OCI-LY3 (cell line): Measurements from ENCODE around the gene HTT.

Source experiments
- H2AFZ ChIP-seq: fragments of 200-600, 300-600 bp; shearing (Covaris generic); 2 replicates; pipeline ENCODE4 v1.6.0; 2014; ENCODE audit warnings: antibody characterized with exemption, low read depth, low read length
- H3K27ac ChIP-seq: fragments of 200-600, 300-600 bp; sonication (generic); 2 replicates; pipeline ENCODE4 v1.5.1; 2014; ENCODE audit warnings: mild to moderate bottlenecking, low read length, moderate library complexity, mixed read lengths
- H3K27me3 ChIP-seq: fragments of 200-600, 300-600 bp; sonication (generic); 2 replicates; pipeline ENCODE4 v1.6.1; 2014; ENCODE audit warnings: low read depth, low read length, mixed read lengths
- H3K36me3 ChIP-seq: fragments of 200-600, 300-600 bp; sonication (generic); replicated peaks from 2 replicates; pipeline ENCODE3; 2014; ENCODE audit warnings: low read depth, low read length, mixed read lengths
- H3K4me1 ChIP-seq: fragments of 300-600, 200-600 bp; sonication (generic); 2 replicates; pipeline ENCODE4 v1.6.1; 2014; ENCODE audit warnings: low read length, mixed read lengths
- H3K4me2 ChIP-seq: fragments of 200-600, 300-600 bp; sonication (generic); 2 replicates; pipeline ENCODE4 v1.6.1; 2014; ENCODE audit warnings: low read length, mixed read lengths
- H3K4me3 ChIP-seq: fragments of 300-600, 200-600 bp; sonication (generic); 2 replicates; pipeline ENCODE4 v1.5.1; 2014; ENCODE audit warnings: antibody characterized with exemption, mild to moderate bottlenecking, low read length, moderate library complexity
- H3K79me2 ChIP-seq: fragments of 300-600, 200-600 bp; shearing (Covaris generic); 2 replicates; pipeline ENCODE4 v1.6.1; 2014; ENCODE audit warnings: mild to moderate bottlenecking, low read length, mixed read lengths
- H3K9ac ChIP-seq: fragments of 300-600, 200-600 bp; shearing (Covaris generic); 2 replicates; pipeline ENCODE4 v1.6.0; 2014; ENCODE audit warnings: mild to moderate bottlenecking, low read length, moderate library complexity
- H3K9me3 ChIP-seq: fragments of 200-600, 300-600 bp; shearing (Covaris generic); 2 replicates; pipeline ENCODE4 v1.6.1; 2014; ENCODE audit warnings: low read length, mixed read lengths; ENCODE audit not compliant: insufficient read depth
- H4K20me1 ChIP-seq: fragments of 200-600, 300-600 bp; sonication (generic); 2 replicates; pipeline ENCODE4 v1.6.1; 2016; ENCODE audit warnings: low read length, mixed read lengths; ENCODE audit not compliant: insufficient read depth
- EZH2phosphoT487 ChIP-seq: fragments of 200-600 bp; shearing (Covaris generic); IDR thresholded peaks from 2 replicates; pipeline ENCODE4 v1.6.1; 2018; ENCODE audit warnings: antibody characterized with exemption, mixed run types, low read depth
- TF ChIP-seq, protein P1 (sequence below): fragments of 200-600, 300-600 bp; sonication (generic); IDR thresholded peaks from 2 replicates; pipeline ENCODE4 v1.5.1; 2014; ENCODE audit warnings: antibody characterized with exemption, low read length, low read depth

Gene HTT

DNA sequence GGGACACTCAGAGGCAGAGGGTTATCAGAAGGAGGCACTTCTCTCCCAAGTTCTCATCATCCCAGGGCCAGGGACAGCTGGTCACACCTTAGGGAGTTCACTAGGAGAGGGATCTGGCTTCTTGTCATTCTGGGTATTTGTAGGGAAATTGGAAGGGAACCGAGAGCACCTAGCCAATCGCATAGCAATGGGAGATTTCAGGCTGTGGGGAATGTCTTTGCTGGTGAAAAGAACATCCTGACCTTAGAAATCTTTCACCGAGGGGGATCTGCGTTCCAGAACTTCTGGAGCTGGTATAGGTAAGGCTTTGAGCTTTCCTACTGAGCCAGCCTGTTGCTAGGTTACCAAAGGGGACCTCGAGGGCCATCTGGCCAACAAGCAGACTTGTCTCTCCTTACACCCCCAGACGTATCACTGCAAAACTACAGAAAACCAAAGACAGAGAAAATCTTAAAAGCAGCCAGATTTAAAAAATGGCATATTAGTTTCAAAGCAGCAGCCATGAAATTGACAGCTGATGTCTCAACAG lies 6.9 kb upstream of the HTT start:
- Histone ChIP-seq H3K36me3 (no peaks in the 10 kb centered on the region), H3K27me3 (no peaks in the 10 kb centered on the region), H3K4me1 (no peaks in the 10 kb centered on the region), H3K27ac (no peak overlapping the region), H3K4me3 (no peak overlapping the region), H3K79me2 (no peaks in the 10 kb centered on the region), H4K20me1 (no peaks in the 10 kb centered on the region), H3K9me3 (no peaks in the 10 kb centered on the region), H3K4me2 (no peak overlapping the region), H2AFZ (no peak overlapping the region), H3K9ac (no peak overlapping the region)
- TF ChIP-seq EZH2phosphoT487, result no peak
- TF ChIP-seq, protein P1, sequence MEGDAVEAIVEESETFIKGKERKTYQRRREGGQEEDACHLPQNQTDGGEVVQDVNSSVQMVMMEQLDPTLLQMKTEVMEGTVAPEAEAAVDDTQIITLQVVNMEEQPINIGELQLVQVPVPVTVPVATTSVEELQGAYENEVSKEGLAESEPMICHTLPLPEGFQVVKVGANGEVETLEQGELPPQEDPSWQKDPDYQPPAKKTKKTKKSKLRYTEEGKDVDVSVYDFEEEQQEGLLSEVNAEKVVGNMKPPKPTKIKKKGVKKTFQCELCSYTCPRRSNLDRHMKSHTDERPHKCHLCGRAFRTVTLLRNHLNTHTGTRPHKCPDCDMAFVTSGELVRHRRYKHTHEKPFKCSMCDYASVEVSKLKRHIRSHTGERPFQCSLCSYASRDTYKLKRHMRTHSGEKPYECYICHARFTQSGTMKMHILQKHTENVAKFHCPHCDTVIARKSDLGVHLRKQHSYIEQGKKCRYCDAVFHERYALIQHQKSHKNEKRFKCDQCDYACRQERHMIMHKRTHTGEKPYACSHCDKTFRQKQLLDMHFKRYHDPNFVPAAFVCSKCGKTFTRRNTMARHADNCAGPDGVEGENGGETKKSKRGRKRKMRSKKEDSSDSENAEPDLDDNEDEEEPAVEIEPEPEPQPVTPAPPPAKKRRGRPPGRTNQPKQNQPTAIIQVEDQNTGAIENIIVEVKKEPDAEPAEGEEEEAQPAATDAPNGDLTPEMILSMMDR, result no peak

DNA sequence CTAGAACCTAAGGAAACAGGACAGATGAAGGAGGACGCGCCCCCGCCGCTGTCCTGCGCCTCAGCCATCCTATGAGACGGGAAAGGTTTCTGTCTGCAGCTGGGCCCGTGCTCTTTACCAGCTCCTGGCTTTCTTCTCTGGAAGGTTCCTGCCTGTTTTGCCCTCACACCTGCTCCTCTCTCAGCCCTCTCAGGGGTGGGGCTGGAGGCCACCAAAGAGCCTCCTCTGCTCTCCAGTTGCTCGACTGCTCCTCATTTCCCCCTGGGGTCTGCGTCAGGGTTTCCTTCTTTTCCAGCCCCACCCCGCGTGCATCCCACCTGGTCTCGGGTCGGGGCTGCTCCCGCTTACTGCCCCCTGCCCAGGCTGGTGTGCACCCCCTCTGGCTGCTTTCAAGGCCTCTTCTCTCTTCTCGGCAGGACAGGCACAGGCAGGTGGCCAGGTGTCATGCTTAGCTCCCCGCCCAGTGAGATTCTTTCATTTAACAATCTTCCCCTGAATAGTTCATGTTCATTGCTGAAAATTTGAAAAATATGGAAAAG lies 4.8 kb upstream of the HTT start:
- Histone ChIP-seq H3K36me3 (no peaks in the 10 kb centered on the region), H3K9me3 (no peaks in the 10 kb centered on the region), H3K4me1 (peaks cover 5% of the 10 kb centered on the region), H3K79me2 (peaks cover 2% of the 10 kb centered on the region; the same call in 1 of the 2 replicates), H3K4me2 (no peak overlapping the region), H3K27me3 (no peaks in the 10 kb centered on the region; the same call in 1 of the 2 replicates), H2AFZ (no peak overlapping the region), H3K4me3 (no peak overlapping the region), H4K20me1 (no peaks in the 10 kb centered on the region), H3K9ac (no peak overlapping the region), H3K27ac (no peak overlapping the region)
- TF ChIP-seq EZH2phosphoT487, result no peak
- TF ChIP-seq, protein P1, result no peak

DNA sequence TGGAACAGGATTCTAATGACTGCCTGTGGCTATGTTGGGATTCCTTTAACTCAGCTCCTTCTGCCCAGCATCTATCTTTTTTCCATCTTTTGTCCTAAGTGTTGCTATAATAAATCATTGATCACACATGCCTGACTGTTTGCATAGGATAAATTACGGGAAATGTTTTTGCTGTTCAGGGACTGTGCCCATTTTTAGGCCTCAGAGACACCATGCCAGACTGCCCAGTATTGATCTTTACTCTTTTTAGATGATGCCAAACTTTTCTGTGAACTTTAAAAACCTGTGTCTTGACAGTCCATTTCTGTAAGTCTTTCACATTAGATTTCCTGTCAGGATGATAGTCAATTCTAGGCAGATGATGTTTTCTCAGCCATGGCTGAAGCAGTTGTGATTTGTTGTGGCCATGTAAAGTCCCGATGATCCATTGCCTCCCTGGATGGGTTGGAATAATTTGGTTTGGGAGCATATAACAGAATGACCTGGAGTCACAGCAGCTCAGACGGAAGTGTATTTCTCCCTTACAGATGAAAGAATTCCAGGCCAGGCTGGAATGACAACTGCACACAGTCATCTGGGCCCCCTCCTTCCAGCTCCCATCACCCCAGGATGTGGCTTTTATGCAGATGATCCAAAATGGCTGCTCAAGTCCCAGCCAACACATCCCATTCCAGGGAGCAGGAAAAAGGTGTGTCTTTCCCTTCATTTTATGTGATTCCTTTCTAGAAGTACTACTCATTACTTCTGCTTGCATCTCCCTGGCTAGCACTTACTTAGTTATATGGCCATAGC lies 3.6 kb upstream of the HTT start:
- Histone ChIP-seq H3K9me3 (no peaks in the 10 kb centered on the region), H3K27ac (no peak overlapping the region), H3K27me3 (no peaks in the 10 kb centered on the region; the same call in 1 of the 2 replicates), H3K4me1 (peaks cover 5% of the 10 kb centered on the region), H3K79me2 (peaks cover 13% of the 10 kb centered on the region), H3K36me3 (no peaks in the 10 kb centered on the region), H3K9ac (no peak overlapping the region), H3K4me2 (no peak overlapping the region), H2AFZ (no peak overlapping the region), H3K4me3 (no peak overlapping the region), H4K20me1 (no peaks in the 10 kb centered on the region)
- no peak for TF ChIP-seq EZH2phosphoT487
- TF ChIP-seq, protein P1, result no peak

DNA sequence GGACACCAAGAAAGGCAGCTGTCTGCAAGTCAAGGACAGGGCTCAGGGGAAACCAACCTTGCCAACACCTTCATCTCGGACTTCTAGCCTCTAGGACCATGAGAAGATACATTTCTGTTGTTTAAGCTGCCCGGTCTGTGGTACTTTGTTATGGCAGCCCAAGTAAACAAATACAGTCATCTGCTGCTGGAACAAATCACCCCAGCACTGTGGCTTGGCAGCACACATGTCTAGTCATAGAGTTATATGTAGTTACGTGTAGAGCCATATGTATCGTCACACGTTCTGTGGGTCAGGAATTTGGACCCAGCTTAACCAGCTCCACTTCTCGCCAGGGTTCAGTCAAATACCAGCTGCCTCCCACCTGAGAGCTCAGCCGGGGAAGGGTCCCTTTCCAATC lies 2.7 kb upstream of the HTT start:
- peaks cover 22% of the 10 kb centered on the region for H3K79me2 ChIP-seq
- H3K4me2 ChIP-seq, result no peak overlapping the region
- peaks cover 10% of the 10 kb centered on the region for H3K4me1 ChIP-seq
- peaks cover 5% of the 10 kb centered on the region for H3K36me3 ChIP-seq
- no peak overlapping the region for H3K4me3 ChIP-seq
- no peak overlapping the region for H3K27ac ChIP-seq
- H4K20me1 ChIP-seq, result no peaks in the 10 kb centered on the region
- TF ChIP-seq EZH2phosphoT487, result no peak
- TF ChIP-seq, protein P1, result no peak
- H3K9me3 ChIP-seq, result no peaks in the 10 kb centered on the region
- H2AFZ ChIP-seq, result no peak overlapping the region
- H3K27me3 ChIP-seq, result no peaks in the 10 kb centered on the region; the same call in 1 of the 2 replicates
- no peak overlapping the region for H3K9ac ChIP-seq
